HuH-7 (cell line): ENCODE results near the gene DDRGK1.
"Not testable (repeated sequence)": the region's sequence is repeated elsewhere in the genome, so short reads cannot be mapped to it uniquely, and the experiment has no call there.

Source experiments
- DNase-seq: peaks from one replicate; pipeline ENCODE4 v3.0.0; 2011; ENCODE audit warnings: low spot score

The DDRGK1 gene

DNA sequence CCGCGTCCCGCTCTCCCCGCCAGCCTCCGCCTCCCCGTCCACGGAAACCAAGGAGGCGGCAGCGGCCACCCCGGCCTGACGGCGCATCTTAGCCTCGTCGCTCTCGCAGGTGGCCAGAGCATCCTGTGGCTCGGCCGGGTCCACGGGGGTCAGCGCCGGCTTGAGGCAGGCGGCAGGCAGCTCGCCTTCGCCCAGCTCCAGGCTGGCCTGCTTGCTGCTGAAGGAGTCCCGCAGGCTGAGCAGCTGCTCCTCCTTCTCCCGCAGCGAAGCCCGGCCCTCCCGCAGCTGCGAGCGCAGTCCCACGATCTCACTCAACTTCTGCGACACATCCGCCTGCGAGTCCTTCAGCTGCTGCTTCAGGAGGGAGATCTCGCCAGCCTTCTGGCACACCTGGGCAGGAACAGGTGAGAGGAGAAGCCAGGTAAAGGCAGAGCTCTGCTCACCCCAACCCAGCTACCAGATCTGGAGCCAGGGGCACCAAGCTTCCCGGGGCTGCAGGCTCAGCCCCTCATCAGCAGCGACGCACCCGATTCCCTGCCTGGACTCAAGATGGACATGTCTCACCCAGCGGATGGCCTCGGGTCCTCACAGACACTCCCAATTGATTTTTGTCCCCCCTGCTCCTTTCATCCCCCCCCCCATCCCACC is 39.6 kb downstream of the DDRGK1 start:
- no peak for DNase-seq

DNA sequence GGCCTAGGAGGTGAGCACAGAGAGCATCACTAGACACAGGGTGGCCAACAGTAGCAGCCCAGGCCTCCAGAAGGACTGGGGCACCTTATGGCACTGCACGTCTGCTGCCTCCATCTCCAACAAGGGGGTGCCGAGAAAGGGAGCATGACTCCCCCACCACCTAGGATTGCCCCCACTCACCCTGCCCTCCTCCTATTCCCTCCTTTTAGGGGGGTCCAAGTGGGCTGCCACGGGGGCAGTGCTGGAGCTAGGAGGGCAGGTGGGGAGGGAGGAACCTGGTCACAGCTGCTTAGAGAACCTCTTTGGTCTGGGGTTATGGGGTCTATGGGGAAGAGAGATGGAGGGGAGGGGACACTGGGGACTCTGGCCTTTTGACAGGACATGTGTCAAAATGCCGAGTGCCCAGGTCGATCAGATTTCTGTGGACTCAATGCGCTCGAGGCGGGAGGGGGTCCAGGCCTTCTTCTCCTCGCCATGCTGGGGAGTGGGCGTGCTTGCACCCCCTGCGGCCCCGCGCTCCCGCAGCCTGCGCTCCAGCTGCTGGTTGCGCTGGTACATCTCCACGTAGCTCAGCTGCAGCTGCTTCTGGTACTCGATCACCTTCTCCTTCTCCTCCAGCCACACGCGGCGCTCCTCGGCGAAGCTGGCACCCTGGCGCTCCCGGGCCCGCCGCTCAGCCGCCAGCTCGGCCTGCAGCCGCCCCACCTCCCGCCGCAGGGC is 40.3 kb downstream of the DDRGK1 start:
- DNase-seq, result no peak

DNA sequence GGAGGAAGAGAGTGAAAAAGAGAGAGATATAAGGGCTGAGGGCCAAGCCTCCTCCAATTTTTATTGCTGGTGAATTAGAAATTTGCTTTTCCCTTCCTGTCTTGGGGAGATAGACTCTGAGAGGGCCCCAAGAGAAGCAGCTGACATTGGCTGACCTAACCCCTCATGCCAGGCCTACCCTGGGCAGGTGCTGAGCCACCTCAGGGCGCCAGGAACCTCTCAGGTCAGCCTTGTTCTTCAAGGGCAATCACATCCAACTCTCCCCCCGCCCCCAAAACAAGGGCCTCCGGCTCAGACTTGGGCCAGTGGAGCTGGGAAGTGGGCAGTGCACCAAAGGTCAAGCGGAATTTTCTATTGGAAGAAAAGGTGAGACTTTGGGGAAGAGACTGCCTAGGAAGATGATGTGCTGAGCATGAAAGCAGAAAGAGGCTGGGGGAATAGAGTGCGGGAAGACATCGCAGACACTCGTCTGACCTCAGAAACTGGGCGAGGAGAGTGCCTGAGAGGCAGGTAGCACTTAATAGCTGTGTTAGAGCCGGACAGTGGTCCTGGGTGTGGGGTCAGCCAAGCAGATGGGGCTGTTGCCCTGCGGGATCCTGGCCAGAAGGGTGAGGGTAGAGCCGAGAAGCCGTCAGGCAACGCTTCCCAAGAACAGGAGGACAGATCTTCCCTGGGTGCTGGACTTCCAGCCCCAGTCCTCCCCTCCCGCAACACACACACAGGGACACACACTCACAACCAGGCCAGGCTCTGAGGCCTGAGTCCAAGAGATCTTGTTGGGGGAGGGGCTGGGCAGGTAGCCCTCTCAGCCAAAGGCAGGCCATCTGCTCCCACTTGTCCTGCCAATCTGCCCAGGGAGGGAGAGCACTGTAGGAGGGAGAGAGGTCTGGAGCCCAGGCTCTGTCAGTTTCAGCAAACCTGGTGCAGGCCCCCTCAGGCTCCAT is 41.1 kb downstream of the DDRGK1 start:
- DNase-seq, result no peak

DNA sequence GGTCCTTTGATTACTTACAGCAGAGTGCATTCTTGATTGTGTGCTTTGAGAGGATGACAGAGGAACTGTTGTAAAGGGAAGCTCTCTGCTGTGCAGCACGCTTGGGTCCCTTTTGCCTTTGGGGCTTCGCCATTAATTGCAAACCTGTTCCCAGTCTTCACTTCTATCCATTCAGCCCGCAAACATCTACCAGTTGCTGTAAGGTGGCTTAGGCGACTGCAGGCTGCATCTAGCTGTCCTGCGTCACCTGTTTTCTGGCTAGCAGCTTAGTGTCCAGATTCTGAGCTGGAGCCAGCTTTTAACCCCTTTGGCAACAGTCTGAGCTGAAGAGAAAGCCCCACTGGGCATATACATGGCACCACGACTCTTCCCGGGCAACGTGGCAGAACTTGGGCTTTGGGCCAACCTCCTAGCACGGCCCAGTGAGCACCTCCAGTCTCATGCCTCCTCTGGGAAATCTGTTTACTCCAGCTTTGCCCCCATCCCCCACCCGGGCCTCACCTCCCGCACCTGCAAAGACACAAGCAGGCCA is 42.3 kb downstream of the DDRGK1 start:
- DNase-seq, result no peak

DNA sequence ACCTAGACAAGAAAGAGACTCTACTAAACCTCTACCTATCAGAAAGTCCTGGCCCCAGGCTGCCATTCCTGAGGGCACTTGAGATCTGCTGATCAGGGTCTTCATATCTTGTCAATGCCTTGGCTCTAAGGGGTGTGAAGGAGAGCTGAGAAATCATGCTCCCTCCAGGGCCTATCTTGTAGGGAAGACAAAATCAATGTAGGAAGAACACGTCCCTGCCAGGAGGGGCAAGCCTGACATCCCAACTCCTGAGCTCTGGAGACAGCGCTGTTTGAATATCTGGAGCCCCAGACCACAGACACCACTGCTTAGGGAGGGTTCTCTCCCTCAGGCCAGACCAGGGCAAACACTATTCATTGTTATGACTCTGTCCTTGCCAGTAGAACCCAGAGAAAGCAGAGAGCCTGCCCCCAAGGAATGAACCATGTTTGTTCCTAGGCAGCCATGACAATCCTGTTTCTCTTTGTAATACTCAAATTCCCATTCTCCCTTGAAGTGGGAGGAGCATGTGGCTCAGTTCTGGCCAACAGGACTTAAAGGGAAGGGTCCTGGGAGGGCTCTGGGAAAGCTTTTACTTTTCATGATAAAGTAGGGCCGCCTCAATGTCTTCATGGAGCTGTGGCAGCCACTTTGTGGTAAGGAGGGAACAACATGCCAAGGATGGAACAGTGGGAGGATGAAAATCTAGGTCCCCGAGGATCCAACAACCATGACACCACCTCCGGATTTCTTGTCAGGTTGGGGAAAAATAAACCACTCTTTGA is 43.0 kb downstream of the DDRGK1 start:
- no peak for DNase-seq

DNA sequence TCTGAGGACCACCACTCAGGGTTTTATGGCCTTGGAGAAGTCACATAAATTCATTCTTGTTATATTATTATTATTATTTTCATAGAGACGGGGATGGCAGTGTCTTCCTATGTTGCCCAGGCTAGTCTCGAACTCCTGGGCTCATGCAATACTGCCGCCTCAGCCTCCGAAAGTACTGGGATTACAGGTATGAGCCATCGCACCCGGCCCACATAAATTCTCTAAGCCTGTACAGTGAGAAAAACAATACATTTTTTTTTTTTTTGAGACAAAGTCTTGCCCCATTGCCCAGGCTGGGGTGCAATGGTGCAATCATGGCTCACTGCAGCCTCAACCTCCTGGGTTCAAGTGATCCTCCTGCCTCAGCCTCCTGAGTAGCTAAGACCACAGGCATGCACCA is 44.1 kb downstream of the DDRGK1 start:
- no peak for DNase-seq

DNA sequence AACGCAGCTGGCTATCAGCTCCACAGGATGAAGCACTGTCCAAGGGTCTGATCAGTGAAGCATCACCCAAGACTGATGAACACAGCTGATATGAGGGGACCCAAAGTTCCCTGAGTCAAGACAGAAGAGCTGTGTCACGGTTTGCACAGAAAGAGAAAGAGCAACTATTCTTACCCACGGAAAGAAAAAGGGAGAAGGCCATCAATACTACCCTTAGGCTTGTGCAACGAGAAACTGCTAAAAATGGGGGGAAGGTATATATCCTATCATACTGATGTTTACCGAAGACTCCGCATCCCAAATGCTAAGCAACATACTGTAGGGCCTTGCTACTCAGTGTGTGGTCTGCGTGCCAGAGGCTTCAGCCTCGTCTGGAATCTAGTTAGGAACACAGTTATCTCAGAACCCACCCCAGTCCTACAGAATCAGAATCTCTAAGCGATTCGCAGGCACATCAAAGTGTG is 45.5 kb downstream of the DDRGK1 start:
- DNase-seq, result no peak

DNA sequence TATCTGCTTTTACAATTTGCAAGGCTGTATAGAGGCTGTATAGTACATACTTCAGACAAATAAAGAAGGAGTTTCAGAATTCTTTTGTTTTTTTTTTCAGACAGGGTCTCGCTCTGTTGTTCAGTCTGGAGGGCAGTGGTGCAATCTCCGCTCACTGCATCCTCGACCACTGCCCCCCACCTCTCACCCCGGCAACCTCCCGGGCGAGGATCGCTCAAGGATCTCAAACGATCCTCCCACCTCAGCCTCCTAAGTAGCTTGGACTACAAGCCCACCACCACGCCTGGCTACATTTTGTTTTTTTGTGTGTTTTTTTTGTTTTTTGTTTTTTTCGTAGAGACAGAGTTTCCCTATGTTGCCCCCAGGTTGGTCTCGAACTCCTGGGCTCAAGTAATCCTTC is 46.7 kb downstream of the DDRGK1 start:
- no peak for DNase-seq

DNA sequence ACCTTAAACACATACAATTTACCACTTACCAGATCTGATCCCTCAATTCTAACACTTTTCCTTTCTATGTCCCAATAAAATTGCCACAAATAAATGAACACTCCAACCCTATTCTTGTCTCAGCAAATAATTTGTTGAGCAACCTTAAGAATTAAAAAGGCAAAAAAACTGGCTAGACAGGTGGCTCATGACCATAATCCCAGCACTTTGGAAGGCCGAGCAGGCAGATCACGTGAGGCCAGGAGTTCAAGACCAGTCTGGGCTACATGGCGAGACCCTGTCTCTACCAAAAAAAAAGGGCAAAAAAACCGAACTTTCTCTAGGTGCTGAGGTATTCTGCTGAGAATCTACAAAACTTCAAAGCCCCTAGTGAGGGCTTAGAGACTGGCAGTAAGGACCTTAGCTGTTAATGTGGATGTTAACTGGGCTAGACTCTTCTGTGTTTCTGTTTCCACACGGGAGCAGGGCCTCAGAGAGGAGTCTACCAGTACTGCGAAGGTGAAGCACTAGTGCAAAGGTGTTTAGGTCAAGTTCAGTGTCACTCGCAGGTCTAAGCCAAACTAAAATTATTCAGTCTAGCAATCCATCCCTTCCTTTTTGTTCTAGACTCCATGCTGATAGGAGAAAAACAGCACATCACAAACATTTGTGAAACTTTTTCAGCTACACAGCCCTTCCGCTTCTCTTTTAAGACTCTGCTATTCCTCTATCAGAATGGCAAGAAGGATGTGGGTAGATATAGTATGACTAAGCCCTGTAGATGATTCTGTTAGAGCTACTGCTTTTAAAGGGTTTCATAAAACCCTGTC is 47.5 kb downstream of the DDRGK1 start:
- no peak for DNase-seq

DNA sequence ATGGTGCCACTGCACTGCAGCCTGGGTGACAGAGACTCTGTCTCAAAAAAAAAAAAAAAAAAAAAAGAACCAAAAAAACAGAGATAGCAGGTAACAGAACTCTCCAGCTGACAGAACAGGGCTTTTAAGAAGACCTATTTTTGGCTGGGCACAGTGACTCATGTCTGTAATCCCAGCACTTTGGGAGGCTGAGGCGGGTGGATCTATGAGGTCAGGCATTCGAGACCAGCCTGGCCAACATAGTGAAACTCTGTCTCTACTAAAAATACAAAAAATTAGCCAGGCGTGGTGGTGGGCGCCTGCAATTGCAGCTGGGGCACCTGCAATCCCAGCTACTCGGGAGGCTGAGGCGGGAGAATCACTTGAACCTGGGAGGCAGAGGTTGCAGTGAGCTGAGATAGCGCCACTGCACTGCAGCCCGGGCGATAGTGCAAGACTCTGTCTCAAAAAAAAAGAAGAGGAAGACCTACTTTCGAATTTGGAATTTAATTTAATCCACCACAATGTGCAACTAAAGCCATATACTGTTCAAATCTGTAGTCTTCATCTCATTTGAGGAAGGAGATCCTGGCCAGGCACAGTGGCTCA is 52.3 kb downstream of the DDRGK1 start:
- not testable (repeated sequence) for DNase-seq

DNA sequence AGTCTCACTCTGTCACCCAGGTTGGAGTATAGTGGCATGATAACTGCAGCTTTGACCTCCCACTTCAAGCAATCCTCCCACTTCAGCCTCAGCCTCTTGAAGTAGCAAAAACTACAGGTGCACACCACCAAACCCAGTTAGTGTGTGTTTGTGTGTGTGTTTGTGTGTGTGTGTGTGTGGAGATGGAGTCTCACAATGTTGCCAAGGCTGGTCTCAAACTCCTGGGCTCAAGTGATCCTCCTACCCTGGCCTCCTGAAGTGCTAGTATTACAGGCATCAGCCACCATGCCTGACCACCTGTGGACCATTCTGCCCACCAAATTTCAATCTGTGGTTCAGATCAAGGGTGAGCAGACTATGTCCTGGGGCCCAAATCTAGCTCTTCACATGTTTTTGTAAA is 53.6 kb downstream of the DDRGK1 start:
- DNase-seq, result no peak

DNA sequence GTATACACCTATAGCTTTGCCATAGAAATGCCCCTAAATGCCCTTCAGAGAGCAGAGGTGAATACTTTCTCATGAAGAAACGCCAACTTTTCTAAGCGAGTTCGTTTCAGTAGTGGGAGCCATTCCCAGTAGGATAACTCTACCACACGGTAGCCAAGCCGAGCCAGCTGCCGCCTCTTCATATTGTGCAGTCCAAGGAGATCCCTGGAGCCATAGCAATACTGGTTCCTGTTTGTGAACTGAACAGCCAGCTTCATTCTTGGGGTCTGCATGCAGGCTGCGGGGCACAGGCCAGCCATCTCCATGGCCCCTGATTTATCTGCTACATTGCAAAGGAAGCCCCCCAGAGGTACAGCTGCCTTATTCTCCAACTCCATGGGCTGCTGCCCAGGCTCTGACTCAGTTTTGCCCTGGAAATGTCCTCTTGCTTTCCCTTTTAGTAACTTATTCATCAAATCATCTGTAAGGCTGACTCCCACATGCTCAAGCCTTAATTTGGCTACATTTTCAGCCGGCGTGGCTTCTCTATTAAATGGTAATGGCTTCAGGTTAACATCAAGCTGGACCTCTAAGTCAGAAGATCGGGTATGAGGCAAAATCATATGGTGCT is 57.6 kb downstream of the DDRGK1 start:
- no peak for DNase-seq

DNA sequence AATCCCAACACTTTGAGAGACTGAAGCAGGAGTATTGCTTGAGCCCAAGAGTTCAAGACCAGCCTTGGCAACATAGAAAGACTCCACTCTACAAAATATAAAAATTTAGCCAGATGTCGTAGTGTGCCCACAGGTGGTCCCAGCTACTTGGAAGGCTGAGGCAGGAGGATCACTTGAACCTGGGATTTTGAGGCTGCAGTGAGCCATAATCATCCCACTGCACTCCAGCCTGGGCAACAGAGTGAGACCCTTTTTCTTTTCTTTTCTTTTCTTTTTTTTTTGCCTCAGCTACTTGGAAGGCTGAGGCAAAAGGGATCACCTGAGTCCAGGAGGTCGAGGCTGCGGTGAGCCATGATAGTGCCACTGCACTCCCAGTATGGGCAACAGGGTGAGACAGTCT is 62.7 kb downstream of the DDRGK1 start:
- DNase-seq, result no peak
